NCI-H2171 treated with DMSO at 0.1 percent for 48 hours (cell line): ENCODE data around the gene RASD1.

Experiments
- DNase-seq: peaks from one replicate; lab custom pipeline; 2025; lab: John Stamatoyannopoulos, UW

Gene RASD1

GRCh38 chr17:17527534-17527933 is 31.3 kb upstream of the RASD1 start:
- DNase-seq = no peak

DNA sequence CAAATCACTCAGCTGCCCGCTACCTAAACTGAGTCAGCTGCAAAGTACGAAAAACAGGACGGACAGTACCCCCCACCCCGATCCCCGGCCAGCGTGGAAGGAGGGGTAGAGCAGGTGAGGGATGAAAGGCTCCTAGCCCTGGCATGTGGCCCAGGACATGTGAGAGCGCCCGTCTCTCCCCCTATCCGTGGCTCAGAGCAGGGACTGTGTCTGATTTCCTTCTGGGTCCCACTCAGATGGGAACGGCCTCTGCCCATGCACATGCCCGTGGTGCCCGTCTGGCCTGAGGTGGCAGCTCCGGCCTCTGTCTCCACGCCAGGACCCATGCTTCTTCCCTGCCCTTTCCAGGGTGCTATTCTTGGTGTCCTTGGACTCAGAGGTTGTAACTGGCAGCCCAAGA is 30.2 kb upstream of the RASD1 start:
- no peak for DNase-seq

GRCh38 chr17:17525956-17526355 is 29.8 kb upstream of the RASD1 start:
- DNase-seq = no peak

DNA sequence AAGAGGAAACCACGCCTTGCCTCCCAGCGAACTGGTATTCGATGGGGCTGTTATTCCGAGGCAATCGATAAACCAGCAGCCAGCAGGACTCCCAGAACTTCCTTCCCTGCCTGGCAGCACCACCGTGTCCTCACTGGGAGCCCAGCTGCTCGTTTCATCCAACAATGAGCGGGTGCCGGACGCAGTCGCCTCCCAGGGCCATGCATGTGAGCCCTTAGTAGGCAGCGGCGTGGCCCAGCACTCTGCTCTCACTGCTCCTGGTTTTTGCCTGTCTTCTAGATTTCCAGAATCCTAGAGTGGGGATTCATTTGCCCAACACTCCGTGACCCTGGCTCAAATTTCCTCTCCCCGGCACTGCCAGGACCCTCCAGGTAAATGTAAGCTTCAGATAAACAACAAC is 29.1 kb upstream of the RASD1 start:
- no peak for DNase-seq

GRCh38 chr17:17523731-17524490 is 27.7 kb upstream of the RASD1 start:
- peak; percentile 45 for DNase-seq

- peak; percentile 91 for DNase-seq
Measured at GRCh38 chr17:17523001-17523730, 27.0 kb upstream of the RASD1 start.

DNA sequence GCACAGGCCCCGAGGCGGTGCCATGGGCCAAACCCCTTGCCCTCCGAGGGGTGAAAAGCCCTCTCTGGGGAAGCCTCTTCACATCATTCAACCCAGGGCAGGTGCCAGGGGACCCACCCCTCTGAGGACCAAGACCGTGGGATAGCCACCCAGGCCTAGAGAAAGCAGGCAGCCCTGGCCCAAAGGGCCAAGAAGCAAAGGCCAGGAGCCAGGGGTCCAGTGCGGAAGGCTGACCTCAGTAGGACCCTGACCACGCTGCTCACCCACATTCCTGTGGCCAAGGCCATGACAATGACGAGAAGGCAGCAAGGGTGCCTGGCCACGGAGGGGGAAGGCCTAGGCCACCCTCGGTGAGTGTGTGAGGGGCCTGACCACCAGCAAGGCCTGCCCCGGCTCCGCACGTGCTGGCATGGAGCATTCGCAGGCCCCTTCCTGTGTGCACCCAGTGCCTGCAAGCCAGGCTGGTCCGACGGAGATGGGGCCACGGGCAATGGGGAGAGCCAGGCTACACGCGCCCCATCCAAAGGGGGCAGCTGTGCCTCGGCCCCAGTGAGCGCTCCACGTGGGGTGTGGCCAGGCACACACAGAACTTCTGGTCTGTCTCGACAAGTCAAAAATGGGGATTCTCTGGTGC is 24.5 kb upstream of the RASD1 start:
- DNase-seq = no peak

DNA sequence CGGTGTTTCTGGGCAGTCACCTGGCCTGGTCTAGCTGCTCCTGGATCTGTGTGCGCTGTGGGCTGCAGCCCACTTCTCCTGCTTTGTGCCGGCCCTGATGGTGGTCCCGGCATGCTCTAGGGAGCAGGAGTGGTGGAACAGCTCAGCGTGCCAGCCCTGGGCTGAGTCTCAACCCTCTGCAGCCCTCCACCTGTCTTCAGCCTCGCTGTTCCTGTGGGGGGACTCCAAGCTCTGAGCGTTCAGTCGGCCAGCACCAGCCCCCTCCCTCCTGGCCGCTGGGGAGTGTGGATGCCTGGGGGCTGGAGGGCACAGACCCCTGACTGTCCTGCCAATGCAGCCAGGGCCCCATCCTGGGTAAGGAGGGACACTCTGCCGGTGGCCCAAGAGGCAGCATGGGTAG is 23.7 kb upstream of the RASD1 start:
- DNase-seq = no peak

GRCh38 chr17:17518951-17519350 is 22.8 kb upstream of the RASD1 start:
- DNase-seq = no peak

- DNase-seq = peak; percentile 20
Measured at GRCh38 chr17:17518014-17518413, 21.8 kb upstream of the RASD1 start.

DNA sequence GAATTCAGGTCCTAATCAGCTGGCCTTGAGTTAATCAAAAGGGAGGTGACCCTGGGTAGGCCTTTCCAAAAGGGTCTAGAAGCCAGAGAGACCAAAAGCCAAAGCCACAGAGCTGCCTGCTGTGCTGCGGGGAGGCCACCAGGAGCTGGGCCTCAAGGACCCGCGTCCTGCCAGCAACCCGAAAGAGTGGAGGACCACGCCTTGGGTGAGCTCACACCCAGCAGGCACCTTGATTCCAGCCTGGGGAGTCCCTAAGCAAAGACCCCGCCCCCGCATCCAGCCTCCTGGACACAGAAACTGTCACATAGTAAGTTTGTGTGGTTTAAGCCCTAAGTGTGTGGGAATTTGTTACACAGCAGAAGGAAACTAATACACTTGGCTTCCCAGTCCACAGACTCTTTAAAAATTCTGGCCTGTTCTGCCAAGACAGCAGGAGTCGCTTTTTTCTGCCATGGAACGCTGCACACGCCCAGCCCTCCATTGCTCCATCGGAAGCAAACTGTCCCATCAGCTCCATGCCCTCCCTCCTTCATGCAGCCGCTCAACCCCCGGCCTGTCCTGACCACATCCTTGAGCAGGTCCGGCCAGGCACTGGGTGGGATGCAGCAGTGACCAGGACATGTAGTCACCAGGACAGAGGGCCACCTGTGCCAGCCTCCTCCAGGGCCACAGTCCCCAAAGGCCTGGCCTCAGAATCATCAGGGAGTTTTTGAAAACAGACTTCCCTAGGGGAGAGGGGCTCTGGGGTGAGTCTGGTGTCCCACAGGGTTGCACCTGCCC is 20.9 kb upstream of the RASD1 start:
- no peak for DNase-seq

DNA sequence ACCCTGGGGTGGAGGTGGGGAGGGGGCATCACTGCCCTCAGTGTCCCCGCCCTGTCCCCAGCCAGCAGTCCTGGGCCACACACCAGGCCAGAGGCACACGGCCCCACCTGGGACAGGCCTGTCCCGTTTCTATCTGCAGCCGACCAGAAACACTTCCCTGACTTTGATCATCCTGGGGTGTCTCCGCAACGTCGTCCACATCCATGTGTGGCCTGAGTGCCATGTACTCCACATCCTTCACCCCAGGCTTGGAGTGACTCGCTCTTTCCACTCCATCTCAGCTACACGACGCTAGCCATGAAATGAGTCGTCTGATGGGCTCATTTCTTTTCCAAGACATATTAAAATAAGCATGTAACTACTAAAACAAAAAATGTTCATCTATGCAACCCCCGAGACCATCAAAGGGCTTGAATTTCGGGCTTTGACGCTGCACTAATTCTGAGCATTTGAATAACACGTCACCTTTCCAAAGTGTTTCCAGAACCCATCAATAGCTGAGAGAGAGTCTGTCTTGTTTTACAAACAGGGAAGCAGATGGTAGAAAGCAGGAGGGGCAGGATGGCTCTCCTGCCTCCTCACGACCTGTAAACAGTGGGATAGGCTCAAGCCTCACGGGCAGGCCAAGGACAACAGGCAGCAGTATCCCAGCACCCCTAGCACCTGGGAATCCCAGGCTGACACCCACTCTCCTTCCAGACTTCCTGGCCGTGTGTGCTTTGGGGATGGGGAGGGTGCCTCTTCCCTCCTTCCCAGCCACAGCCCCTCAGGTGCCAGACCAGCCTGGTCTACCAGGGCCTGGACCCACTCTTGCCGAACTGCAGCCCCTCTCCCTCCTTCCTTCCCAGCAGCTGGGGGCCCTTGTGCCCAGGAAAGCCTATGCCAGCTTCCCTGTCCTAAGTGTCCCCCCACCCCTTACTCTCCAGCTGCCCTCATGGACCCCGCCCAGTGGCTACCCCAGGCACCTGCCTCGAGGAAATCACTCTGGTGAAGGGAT is 20.0 kb upstream of the RASD1 start:
- DNase-seq = peak; percentile 83

- DNase-seq = no peak
Measured at GRCh38 chr17:17514993-17515933, 19.1 kb upstream of the RASD1 start.

DNA sequence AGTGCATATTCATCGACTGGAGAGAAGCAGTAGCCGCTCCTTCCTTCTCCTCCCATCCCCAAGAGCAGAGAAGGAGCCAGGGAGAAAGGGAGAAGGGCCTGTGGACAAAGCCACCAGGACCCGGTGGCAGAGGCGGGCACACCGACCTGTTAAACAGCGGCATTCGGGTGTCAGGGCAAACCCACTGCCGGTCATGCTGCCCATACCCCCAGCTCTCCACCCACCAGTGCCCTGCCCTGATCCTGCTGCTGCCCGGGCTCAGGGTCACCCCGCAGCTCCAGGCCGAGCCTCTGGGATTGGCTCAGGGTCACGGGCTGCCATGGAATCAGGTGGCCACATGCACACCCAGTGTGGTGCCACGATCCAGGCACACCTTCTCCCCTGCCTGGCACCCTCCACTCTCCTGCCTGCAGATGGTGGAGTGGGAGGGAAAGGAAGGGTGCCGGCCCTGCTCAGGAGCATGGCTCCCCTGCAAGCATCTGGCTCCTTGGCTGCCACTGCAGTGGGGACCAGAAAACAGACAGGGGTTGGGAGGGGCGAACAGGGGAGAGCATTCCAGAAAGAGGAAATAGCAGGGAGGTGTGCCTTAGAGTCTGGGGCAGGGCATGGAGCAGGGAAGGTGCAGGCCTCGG is 18.3 kb upstream of the RASD1 start:
- peak; percentile 49 for DNase-seq

DNA sequence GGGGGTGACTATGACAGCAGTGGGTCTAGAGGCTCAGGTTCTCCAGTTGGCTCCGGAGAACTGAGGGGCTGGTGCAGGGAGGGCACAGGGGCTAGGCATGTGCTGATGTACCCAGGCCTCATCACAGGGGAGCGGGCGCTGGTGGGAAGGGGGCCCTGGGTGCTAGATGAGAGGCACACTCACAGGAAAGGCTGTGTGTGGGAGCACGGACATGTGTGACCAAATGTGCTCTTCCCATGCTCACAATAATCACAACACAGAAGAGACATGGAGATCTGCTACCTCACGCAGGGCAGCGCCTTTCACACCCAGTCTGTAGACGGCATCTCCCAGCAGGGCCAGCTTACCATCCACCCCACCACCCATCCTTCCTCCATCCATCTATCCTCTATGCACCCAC is 17.4 kb upstream of the RASD1 start:
- no peak for DNase-seq

DNA sequence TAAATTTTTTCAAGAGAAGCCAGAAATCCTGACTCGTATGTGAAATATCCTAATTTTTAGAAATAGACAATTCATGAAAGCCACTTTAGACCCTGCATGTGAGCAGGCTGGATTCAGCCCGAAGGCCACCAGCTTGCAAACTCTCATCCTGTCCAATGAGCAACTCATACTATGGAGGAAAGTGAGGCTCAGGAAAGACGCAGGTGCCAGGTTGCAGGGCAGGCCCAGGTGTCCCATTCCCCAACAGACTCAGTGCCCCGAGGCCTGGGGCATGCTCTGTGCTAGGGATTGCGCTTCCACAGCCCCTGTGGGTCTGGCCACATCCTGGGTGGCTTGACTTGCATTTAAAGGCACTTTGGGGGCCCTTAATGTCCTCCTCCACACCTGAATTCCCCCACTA is 16.7 kb upstream of the RASD1 start:
- DNase-seq = no peak

GRCh38 chr17:17511881-17512858 is 16.0 kb upstream of the RASD1 start:
- DNase-seq = no peak

GRCh38 chr17:17511293-17511741 is 15.1 kb upstream of the RASD1 start:
- no peak for DNase-seq
